IMR-90 (cell line): Measurements from ENCODE around the gene FAM234A. TPM values are rescaled to one million over a fixed set of nuclear protein-coding genes. Genes with fewer than 3 reads are reported as not detected.

Source experiments
- ATAC-seq: fragments of 200-7000 bp; cut with Tn5 transposase; 2 replicates; pipeline ENCODE4 v1.9.1; 2020; ENCODE audit warnings: low read depth, mild to moderate bottlenecking, moderate library complexity
- BruUV-seq: library from RNA; stranded (reverse); fragments of 400-500 nt; replicated peaks from 2 replicates; lab custom pipeline; 2021; lab: Mats Ljungman, UMichigan
- CTCF ChIA-PET: fragments of 300-600 bp; formaldehyde crosslinking; extraction: SDS; loops from one replicate; lab custom pipeline; 2021; ENCODE audit warnings: antibody characterized with exemption; lab: Yijun Ruan, JAX
- POLR2A ChIA-PET: fragments of 300-600 bp; sonication (Branson Sonifier 250); formaldehyde crosslinking; loops from one replicate; lab custom pipeline; 2022; ENCODE audit warnings: antibody characterized with exemption; ENCODE audit not compliant: unreplicated experiment; lab: Charles Lee
- DNase-seq: peaks from one replicate; pipeline ENCODE4 v3.0.0; 2013
- H2AFZ ChIP-seq: replicated peaks from 2 replicates; pipeline ENCODE3; 2013; ENCODE audit warnings: low read length, mild to moderate bottlenecking; ENCODE audit not compliant: poor library complexity
- H2AK5ac ChIP-seq: 2 replicates; pipeline ENCODE4 v1.6.1; 2013; ENCODE audit warnings: low read depth, low read length, inconsistent platforms
- H2AK9ac ChIP-seq: replicated peaks from 2 replicates; pipeline ENCODE3; 2013; ENCODE audit warnings: mild to moderate bottlenecking, low read depth, low read length, moderate library complexity; ENCODE audit not compliant: poor library complexity
- H2BK120ac ChIP-seq: 2 replicates; pipeline ENCODE4 v1.6.1; 2013; ENCODE audit warnings: low read depth, low read length, inconsistent platforms
- H2BK15ac ChIP-seq: 3 replicates; pipeline ENCODE4 v1.6.1; 2013; ENCODE audit warnings: low read depth, low read length, inconsistent platforms
- H2BK20ac ChIP-seq: 2 replicates; pipeline ENCODE4 v1.6.1; 2013; ENCODE audit warnings: low read depth, mild to moderate bottlenecking, inconsistent platforms, low read length, moderate library complexity
- H2BK5ac ChIP-seq: 2 replicates; pipeline ENCODE4 v1.6.1; 2013; ENCODE audit warnings: mild to moderate bottlenecking, low read depth, low read length, inconsistent platforms; ENCODE audit not compliant: poor library complexity, severe bottlenecking
- H3K14ac ChIP-seq: replicated peaks from 2 replicates; pipeline ENCODE4 v1.6.1; 2013; ENCODE audit warnings: low read depth, low read length, inconsistent platforms
- H3K18ac ChIP-seq: 2 replicates; pipeline ENCODE4 v1.6.1; 2013; ENCODE audit warnings: low read depth, low read length, control low read depth
- H3K23ac ChIP-seq: 2 replicates; pipeline ENCODE4 v1.6.1; 2013; ENCODE audit warnings: low read depth, low read length, inconsistent platforms
- H3K27ac ChIP-seq: 2 replicates; pipeline ENCODE4 v1.5.1; 2013; ENCODE audit warnings: mild to moderate bottlenecking, control low read depth, low read length; ENCODE audit not compliant: insufficient read depth
- H3K27me3 ChIP-seq: 2 replicates; pipeline ENCODE4 v1.6.1; 2013; ENCODE audit warnings: low read length; ENCODE audit not compliant: control insufficient read depth, insufficient read depth
- H3K36me3 ChIP-seq: 2 replicates; pipeline ENCODE4 v1.6.1; 2013; ENCODE audit warnings: low read length, mixed read lengths; ENCODE audit not compliant: control insufficient read depth, insufficient read depth
- H3K4ac ChIP-seq: 2 replicates; pipeline ENCODE4 v1.6.1; 2013; ENCODE audit warnings: low read depth, low read length, inconsistent platforms
- H3K4me1 ChIP-seq: 2 replicates; pipeline ENCODE4 v1.6.1; 2013; ENCODE audit warnings: low read length, mixed read lengths; ENCODE audit not compliant: control insufficient read depth, insufficient read depth
- H3K4me2 ChIP-seq: 2 replicates; pipeline ENCODE4 v1.6.1; 2013; ENCODE audit warnings: low read depth, mild to moderate bottlenecking, control low read depth, low read length, moderate library complexity
- H3K4me3 ChIP-seq: 2 replicates; pipeline ENCODE4 v1.5.1; 2013; ENCODE audit warnings: low read depth, mild to moderate bottlenecking, control low read depth, low read length, moderate library complexity; ENCODE audit not compliant: insufficient read depth
- H3K56ac ChIP-seq: 2 replicates; pipeline ENCODE4 v1.6.1; 2013; ENCODE audit warnings: low read length, inconsistent platforms; ENCODE audit not compliant: insufficient read depth; ENCODE audit errors: extremely low read depth
- H3K79me1 ChIP-seq, 2 experiments: 2 replicates each; pipeline ENCODE4 v1.6.1; 2013; ENCODE audit warnings: low read length in 2 of 2, inconsistent platforms in 1 of 2, low read depth in 1 of 2
- H3K9ac ChIP-seq: 2 replicates; pipeline ENCODE4 v1.6.1; 2013; ENCODE audit warnings: low read depth, low read length, control low read depth
- H3K9me1 ChIP-seq: 2 replicates; pipeline ENCODE4 v1.6.1; 2013; ENCODE audit warnings: low read length, inconsistent platforms; ENCODE audit not compliant: insufficient read depth
- H3K9me3 ChIP-seq: 2 replicates; pipeline ENCODE4 v1.6.1; 2013; ENCODE audit warnings: low read length; ENCODE audit not compliant: control insufficient read depth, insufficient read depth
- H4K20me1 ChIP-seq: 2 replicates; pipeline ENCODE4 v1.6.1; 2013; ENCODE audit warnings: low read length, inconsistent platforms; ENCODE audit not compliant: insufficient read depth
- H4K5ac ChIP-seq: 2 replicates; pipeline ENCODE4 v1.6.1; 2013; ENCODE audit warnings: mild to moderate bottlenecking, low read depth, low read length, control low read depth
- H4K8ac ChIP-seq, 2 experiments: 2 replicates each; pipeline ENCODE4 v1.6.1; 2013; ENCODE audit warnings: low read depth in 2 of 2, low read length in 2 of 2, control low read depth in 1 of 2, inconsistent platforms in 1 of 2
- H4K91ac ChIP-seq: 2 replicates; pipeline ENCODE4 v1.6.1; 2013; ENCODE audit warnings: low read depth, low read length, inconsistent platforms; ENCODE audit not compliant: insufficient read depth
- CEBPB ChIP-seq: IDR thresholded peaks from 2 replicates; pipeline ENCODE4 v1.6.1; 2012; ENCODE audit warnings: low read depth, low read length, improper control_type of control experiment
- CHD1 ChIP-seq: IDR thresholded peaks from 2 replicates; pipeline ENCODE4 v1.6.1; 2012; ENCODE audit warnings: low read depth, low read length, improper control_type of control experiment
- CTCF ChIP-seq: conservative IDR thresholded peaks from 2 replicates; pipeline ENCODE4 v1.5.1; 2012; ENCODE audit warnings: mild to moderate bottlenecking, low read depth, low read length, improper control_type of control experiment
- FOS ChIP-seq: fragments of 150-350 bp; IDR thresholded peaks from 2 replicates; pipeline ENCODE4 v1.6.1; 2016; ENCODE audit warnings: low read depth, low read length
- MAFK ChIP-seq: IDR thresholded peaks from 2 replicates; pipeline ENCODE4 v1.6.1; 2012; ENCODE audit warnings: low read depth, low read length, improper control_type of control experiment
- NFE2L2 ChIP-seq: fragments of 150-350 bp; IDR thresholded peaks from 2 replicates; pipeline ENCODE4 v1.6.1; 2016; ENCODE audit warnings: low read depth, mild to moderate bottlenecking, low read length
- RCOR1 ChIP-seq: IDR thresholded peaks from 2 replicates; pipeline ENCODE4 v1.6.1; 2012; ENCODE audit warnings: mild to moderate bottlenecking, low read length, improper control_type of control experiment; ENCODE audit not compliant: insufficient replicate concordance
- WGBS, 2 experiments: methylation state at CpG; one replicate each; pipeline versions ENCODE4 v1.1.5 to v1.1.7; 2013; ENCODE audit warnings: missing lambda C conversion rate in 2 of 2; ENCODE audit not compliant: insufficient read length in 1 of 2; ENCODE audit errors: extremely low coverage in 2 of 2; 5-methylcytosine and 5-hydroxymethylcytosine counted together
- dilution Hi-C: fragments of 300-500 bp; cut with HindIII; formaldehyde crosslinking; loops from one replicate; pipeline ENCODE4 v1.14.3; 2018; ENCODE audit warnings: low sequenced_read_pairs; ENCODE audit not compliant: unreplicated experiment
- in situ Hi-C: fragments of 300-500 bp; cut with MboI; formaldehyde crosslinking; loops from 3 replicates; pipeline ENCODE4 v1.14.3; 2019; ENCODE audit warnings: low sequenced_read_pairs, inconsistent platforms, mixed read lengths
- intact Hi-C: fragments of 100-400 bp; cut with micrococcal nuclease; formaldehyde crosslinking; loops from 2 replicates; pipeline ENCODE4 v1.10.0; 2022
- polyA plus RNA-seq, 3 experiments: library from polyadenylated mRNA; depleted of rRNA; stranded (reverse); fragments of >200 nt; gene quantifications; 2 replicates each; pipeline ENCODE4 v1.2.3, GENCODE V29; 2012; ENCODE audit warnings: low replicate concordance in 1 of 3
- total RNA-seq: library from RNA; depleted of rRNA; stranded (reverse); fragments of >200 nt; gene quantifications from 2 replicates; pipeline ENCODE4 v1.2.3, GENCODE V29; 2012
- TF ChIP-seq, protein P1 (sequence below): fragments of 150-350 bp; IDR thresholded peaks from 2 replicates; pipeline ENCODE4 v1.6.1; 2016; ENCODE audit warnings: low read depth, mild to moderate bottlenecking, low read length, moderate library complexity, borderline replicate concordance

Gene FAM234A
- total and polyA plus RNA-seq, 2 of the 4 experiments (the other 2 are of a cell fraction): 30.3 to 64.2 TPM

DNA sequence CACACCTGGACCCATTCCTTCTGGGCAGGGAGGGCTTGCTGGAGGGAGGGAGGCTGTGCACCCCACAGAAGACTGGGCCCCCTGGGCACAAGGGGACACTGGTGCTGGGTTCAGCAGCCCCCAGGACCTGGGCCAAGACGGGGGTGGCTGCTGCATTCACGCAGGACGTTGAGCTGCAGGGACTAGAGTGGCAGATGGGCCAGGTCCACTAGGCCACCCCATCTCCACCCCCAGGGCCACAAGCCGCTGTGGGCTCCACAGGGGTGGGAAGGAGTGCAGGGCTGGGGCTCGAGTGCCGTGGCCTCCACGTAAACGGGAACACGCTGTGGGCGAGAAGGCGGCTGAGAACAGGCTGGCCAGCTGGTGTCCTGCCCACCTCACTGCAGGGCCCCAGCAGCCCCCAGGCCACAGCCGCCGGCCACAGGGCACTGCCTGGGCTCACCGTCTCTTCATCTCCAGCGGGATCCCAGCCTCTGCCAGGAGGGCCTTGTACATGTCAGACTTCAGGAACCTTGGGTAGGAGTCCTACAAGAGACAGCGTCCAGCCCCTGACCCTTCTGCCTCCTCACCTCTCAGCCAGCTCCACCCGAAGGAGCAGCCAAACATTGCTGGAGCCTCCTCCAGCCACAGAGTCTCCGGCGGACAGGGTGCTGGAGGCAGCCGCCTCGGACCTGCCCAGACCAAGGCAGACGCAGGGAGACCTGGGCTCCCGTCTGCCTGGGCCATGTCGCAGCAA lies 34.6 kb downstream of the FAM234A start:
- no peak overlapping the region for H3K4me2 ChIP-seq
- dilution Hi-C loops (no loop called here), in situ Hi-C loops (no loop called here), intact Hi-C loops (no loop called here)
- ChIA-PET POLR2A (no interaction called here), CTCF (no interaction called here)
- H2BK5ac ChIP-seq: no peak overlapping the region
- H2BK120ac ChIP-seq: no peak overlapping the region
- no peak overlapping the region for H3K9ac ChIP-seq
- no peaks in the 10 kb centered on the region for H4K20me1 ChIP-seq
- H3K36me3 ChIP-seq: peaks cover 5% of the 10 kb centered on the region
- no peak overlapping the region for H3K4me3 ChIP-seq
- no peak overlapping the region for H2AFZ ChIP-seq
- H3K27ac ChIP-seq: no peak overlapping the region
- H3K27me3 ChIP-seq: peaks cover 1% of the 10 kb centered on the region; the same call in 1 of the 2 replicates
- no peak overlapping the region for H4K8ac ChIP-seq
- DNase-seq (no peak), ATAC-seq (no peak)
- H3K23ac ChIP-seq: no peak overlapping the region
- no peak overlapping the region for H2BK15ac ChIP-seq
- no peaks in the 10 kb centered on the region for H3K4me1 ChIP-seq
- no peak overlapping the region for H3K14ac ChIP-seq
- H2AK9ac ChIP-seq: no peak overlapping the region
- no peak overlapping the region for H3K56ac ChIP-seq
- H3K4ac ChIP-seq: no peak overlapping the region
- no peaks in the 10 kb centered on the region for H3K79me1 ChIP-seq
- TF ChIP-seq CTCF (no peak), CEBPB (no peak), CHD1 (no peak), MAFK (no peak), RCOR1 (no peak), NFE2L2 (no peak), FOS (no peak)
- TF ChIP-seq, protein P1, sequence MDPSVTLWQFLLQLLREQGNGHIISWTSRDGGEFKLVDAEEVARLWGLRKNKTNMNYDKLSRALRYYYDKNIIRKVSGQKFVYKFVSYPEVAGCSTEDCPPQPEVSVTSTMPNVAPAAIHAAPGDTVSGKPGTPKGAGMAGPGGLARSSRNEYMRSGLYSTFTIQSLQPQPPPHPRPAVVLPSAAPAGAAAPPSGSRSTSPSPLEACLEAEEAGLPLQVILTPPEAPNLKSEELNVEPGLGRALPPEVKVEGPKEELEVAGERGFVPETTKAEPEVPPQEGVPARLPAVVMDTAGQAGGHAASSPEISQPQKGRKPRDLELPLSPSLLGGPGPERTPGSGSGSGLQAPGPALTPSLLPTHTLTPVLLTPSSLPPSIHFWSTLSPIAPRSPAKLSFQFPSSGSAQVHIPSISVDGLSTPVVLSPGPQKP: no peak
- no peak overlapping the region for H4K5ac ChIP-seq
- H2BK20ac ChIP-seq: no peak overlapping the region
- H2AK5ac ChIP-seq: no peak overlapping the region
- 84% methylated on average over 16 of the region's 24 CpGs; no CpG with 5 or more reads in 1 of the 2 experiments for WGBS, 2 experiments
- no peak overlapping the region for H4K91ac ChIP-seq
- H3K9me1 ChIP-seq: peaks cover 3% of the 10 kb centered on the region
- no TSS peak for BruUV-seq
- no peak overlapping the region for H3K18ac ChIP-seq
- no peaks in the 10 kb centered on the region for H3K9me3 ChIP-seq
